Neural cell (in vitro differentiated cells): ENCODE data around the gene KCTD14. TPM values are rescaled to one million over a fixed set of nuclear protein-coding genes. Genes with fewer than 3 reads are reported as not detected.

Experiments
- H2AFZ ChIP-seq: fragments of 200-600, 300-800 bp; sonication (generic), shearing (Covaris generic); 2 replicates; pipeline ENCODE4 v1.6.0; 2014; ENCODE audit warnings: low read depth, mild to moderate bottlenecking, antibody characterized with exemption, low read length, moderate library complexity
- H3F3A ChIP-seq: fragments of 200-600 bp; shearing (Covaris generic); 2 replicates; pipeline ENCODE4 v1.6.1; 2016; ENCODE audit warnings: mild to moderate bottlenecking, moderate library complexity, mixed read lengths, antibody characterized with exemption, low read length; ENCODE audit not compliant: insufficient read depth, poor library complexity, severe bottlenecking
- H3K27ac ChIP-seq: fragments of 200-600, 300-800 bp; sonication (generic), shearing (Covaris generic); 2 replicates; pipeline ENCODE4 v1.5.1; 2014; ENCODE audit warnings: mild to moderate bottlenecking, low read length, moderate library complexity
- H3K27me3 ChIP-seq: fragments of 300-800, 200-600 bp; sonication (generic), shearing (Covaris generic); 2 replicates; pipeline ENCODE4 v1.6.0; 2014; ENCODE audit warnings: mild to moderate bottlenecking, low read depth, low read length, moderate library complexity; ENCODE audit not compliant: insufficient read depth
- H3K36me3 ChIP-seq: fragments of 300-800, 200-600 bp; sonication (generic), shearing (Covaris generic); 2 replicates; pipeline ENCODE4 v1.5.1; 2014; ENCODE audit warnings: mild to moderate bottlenecking, antibody characterized with exemption, low read length, moderate library complexity; ENCODE audit not compliant: insufficient read depth
- H3K4me2 ChIP-seq: fragments of 300-800, 200-600 bp; sonication (generic), shearing (Covaris generic); 2 replicates; pipeline ENCODE4 v1.6.0; 2014; ENCODE audit warnings: mild to moderate bottlenecking, low read length
- H3K4me3 ChIP-seq: fragments of 300-800, 200-600 bp; sonication (generic), shearing (Covaris generic); 2 replicates; pipeline ENCODE4 v1.5.1; 2014; ENCODE audit warnings: mild to moderate bottlenecking, low read length, moderate library complexity
- H3K79me2 ChIP-seq: fragments of 200-600 bp; shearing (Covaris generic); replicated peaks from 2 replicates; pipeline ENCODE4 v1.6.0; 2014; ENCODE audit warnings: mild to moderate bottlenecking, low read length, moderate library complexity; ENCODE audit not compliant: insufficient read depth
- H3K9ac ChIP-seq: fragments of 300-800, 200-600 bp; sonication (generic), shearing (Covaris generic); 2 replicates; pipeline ENCODE4 v1.6.1; 2016; ENCODE audit warnings: mild to moderate bottlenecking, low read length, mixed read lengths
- H3K9me2 ChIP-seq: fragments of 200-600 bp; shearing (Covaris generic); 2 replicates; pipeline ENCODE4 v1.6.1; 2016; ENCODE audit warnings: mild to moderate bottlenecking, low read length, mixed read lengths; ENCODE audit not compliant: insufficient read depth
- H3K9me3 ChIP-seq: fragments of 200-600, 300-800 bp; sonication (generic), shearing (Covaris generic); 2 replicates; pipeline ENCODE4 v1.6.1; 2016; ENCODE audit warnings: mild to moderate bottlenecking, mixed run types, low read length, moderate library complexity, mixed read lengths
- H4K20me1 ChIP-seq: fragments of 200-600 bp; shearing (Covaris generic); 2 replicates; pipeline ENCODE4 v1.6.1; 2016; ENCODE audit warnings: mild to moderate bottlenecking, mixed run types; ENCODE audit not compliant: insufficient read depth
- CTCF ChIP-seq: fragments of 450-650 bp; IDR thresholded peaks from 2 replicates; pipeline ENCODE4 v1.5.1; 2014; ENCODE audit warnings: antibody characterized with exemption, mild to moderate bottlenecking, moderate library complexity; ENCODE audit not compliant: poor library complexity, severe bottlenecking
- EP300 ChIP-seq: fragments of 450-650 bp; conservative IDR thresholded peaks from 2 replicates; pipeline ENCODE4 v1.6.1; 2014; ENCODE audit warnings: antibody characterized with exemption, mild to moderate bottlenecking, moderate library complexity; ENCODE audit not compliant: poor library complexity, severe bottlenecking
- EZH2 ChIP-seq: fragments of 200-600, 300-800 bp; shearing (Covaris generic), sonication (generic); IDR thresholded peaks from 2 replicates; pipeline ENCODE4 v1.6.1; 2014; ENCODE audit warnings: antibody characterized with exemption, low read length, borderline replicate concordance, mild to moderate bottlenecking; ENCODE audit not compliant: insufficient read depth, poor library complexity, severe bottlenecking
- MXI1 ChIP-seq: fragments of 450-650 bp; conservative IDR thresholded peaks from 2 replicates; pipeline ENCODE4 v1.6.1; 2014; ENCODE audit warnings: antibody characterized with exemption, mild to moderate bottlenecking; ENCODE audit not compliant: poor library complexity, severe bottlenecking
- POLR2AphosphoS5 ChIP-seq: IDR thresholded peaks from 2 replicates; pipeline ENCODE4 v1.6.1; 2012
- RAD21 ChIP-seq: fragments of 450-650 bp; conservative IDR thresholded peaks from 2 replicates; pipeline ENCODE4 v1.6.1; 2014; ENCODE audit warnings: antibody characterized with exemption, mild to moderate bottlenecking, moderate library complexity
- REST ChIP-seq: IDR thresholded peaks from 2 replicates; pipeline ENCODE4 v1.6.1; 2012; ENCODE audit warnings: borderline replicate concordance
- SMC3 ChIP-seq: fragments of 450-650 bp; conservative IDR thresholded peaks from 2 replicates; pipeline ENCODE4 v1.6.1; 2014; ENCODE audit warnings: antibody characterized with exemption, mild to moderate bottlenecking, moderate library complexity; ENCODE audit not compliant: poor library complexity
- TAF1 ChIP-seq: IDR thresholded peaks from 2 replicates; pipeline ENCODE4 v1.6.1; 2012; ENCODE audit warnings: low read depth
- polyA plus RNA-seq: library from polyadenylated mRNA; depleted of rRNA; stranded (reverse); fragments of >200 nt; gene quantifications from 2 replicates; pipeline ENCODE4 v1.2.3, GENCODE V29; 2014

Gene KCTD14
- polyA plus RNA-seq, 1 donor from 2014 or later = 0.32 TPM

GRCh38 chr11:78066471-78066870 lies 43.4 kb upstream of the KCTD14 start:
- Histone ChIP-seq H3F3A (no peaks in the 10 kb centered on the region), H3K9me3 (no peaks in the 10 kb centered on the region), H3K36me3 (peaks cover 6% of the 10 kb centered on the region), H2AFZ (no peak overlapping the region), H3K9ac (no peak overlapping the region), H3K79me2 (no peaks in the 10 kb centered on the region), H3K27ac (no peak overlapping the region), H3K4me3 (no peak overlapping the region), H3K4me2 (no peak overlapping the region), H3K27me3 (no peaks in the 10 kb centered on the region), H3K9me2 (no peaks in the 10 kb centered on the region), H4K20me1 (no peaks in the 10 kb centered on the region)
- no peak for TF ChIP-seq POLR2AphosphoS5
- TF ChIP-seq SMC3 = no peak
- TF ChIP-seq EP300 = no peak
- TF ChIP-seq TAF1 = no peak
- TF ChIP-seq REST = no peak
- TF ChIP-seq MXI1 = no peak
- TF ChIP-seq CTCF = no peak
- TF ChIP-seq RAD21 = no peak
- TF ChIP-seq EZH2 = no peak

- H3K9me3 ChIP-seq = no peaks in the 10 kb centered on the region
- H3K9ac ChIP-seq = no peak overlapping the region
- no peak overlapping the region for H2AFZ ChIP-seq
- peaks cover 2% of the 10 kb centered on the region for H3K36me3 ChIP-seq
- no peaks in the 10 kb centered on the region for H3K27me3 ChIP-seq
- H3K4me3 ChIP-seq = no peak overlapping the region
- H4K20me1 ChIP-seq = no peaks in the 10 kb centered on the region
- H3F3A ChIP-seq = no peaks in the 10 kb centered on the region
- no peak overlapping the region for H3K27ac ChIP-seq
- H3K79me2 ChIP-seq = no peaks in the 10 kb centered on the region
- TF ChIP-seq CTCF (no peak), MXI1 (no peak), EZH2 (no peak), REST (no peak), SMC3 (no peak), EP300 (no peak), RAD21 (no peak), POLR2AphosphoS5 (no peak), TAF1 (no peak)
- H3K4me2 ChIP-seq = no peak overlapping the region
- H3K9me2 ChIP-seq = no peaks in the 10 kb centered on the region
Observed at GRCh38 chr11:78065203-78065602, 42.1 kb upstream of the KCTD14 start.
